Measurements from ENCODE around the gene EPB41L2. TPM values are rescaled to one million over a fixed set of nuclear protein-coding genes. Genes with fewer than 3 reads are reported as not detected.
A peak's percentile ranks its signal among the peaks of the same experiment; 100 is the strongest.

Gene EPB41L2
- total and polyA plus RNA-seq, 2 experiments from 2014 or later: 76.2 to 91.7 TPM

DNA sequence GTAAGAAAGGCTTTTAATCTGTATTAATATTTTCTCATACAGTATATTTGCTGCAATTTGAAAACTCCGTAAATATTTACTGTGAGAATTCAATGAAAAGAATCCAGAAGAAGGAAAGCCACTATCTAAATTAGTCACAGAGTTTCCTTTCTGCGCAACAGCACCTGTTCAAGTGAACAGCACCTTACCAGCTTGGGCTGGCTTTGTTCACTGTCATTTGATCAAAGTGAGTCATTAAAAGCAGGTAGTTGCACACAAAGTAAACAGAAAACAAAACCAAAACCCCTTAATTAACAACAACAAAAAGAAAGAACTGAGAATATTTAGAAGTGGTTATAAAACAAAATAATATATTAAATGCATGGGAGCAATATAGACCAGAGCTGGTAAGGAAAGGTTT, 223.0 kb downstream of the EPB41L2 start:
- ATAC-seq (no peak; the same call in 2 of the 3 replicates), DNase-seq (ENCODE audit: low spot score) (peak; percentile 15)
- Histone ChIP-seq H3K4me1 (ENCODE audit: insufficient read depth) (peaks cover 44% of the 10 kb centered on the region), H3K27ac (ENCODE audit: low read depth) (no peak overlapping the region), H3K79me2 (replicated peaks; ENCODE audit: insufficient read depth) (no peaks in the 10 kb centered on the region), H3K9me2 (ENCODE audit: insufficient read depth) (no peaks in the 10 kb centered on the region), H3K4me3 (no peak overlapping the region), H3F3A (replicated peaks; ENCODE audit: low read depth) (no peaks in the 10 kb centered on the region), H3K36me3 (ENCODE audit: insufficient read depth) (no peaks in the 10 kb centered on the region), H2AFZ (no peak overlapping the region), H3K4me2 (peak overlapping the region; percentile 29; the same call in 1 of the 2 replicates), H3K27me3 (ENCODE audit: insufficient read depth) (no peaks in the 10 kb centered on the region), H4K20me1 (replicated peaks; ENCODE audit: insufficient read depth) (no peaks in the 10 kb centered on the region)
- Mint-ChIP-seq H3K4me3 (no peak overlapping the region), H3K36me3 (ENCODE audit: low read depth) (no peaks in the 10 kb centered on the region), H3K4me1 (peaks cover 38% of the 10 kb centered on the region), H3K9me3 (no peaks in the 10 kb centered on the region), H3K27me3 (ENCODE audit: insufficient read depth, low read depth, poor library complexity) (peaks cover 6% of the 10 kb centered on the region), H3K27ac (peak overlapping the region; percentile 83; the same call in 1 of the 2 replicates)
- TF ChIP-seq, protein P1, sequence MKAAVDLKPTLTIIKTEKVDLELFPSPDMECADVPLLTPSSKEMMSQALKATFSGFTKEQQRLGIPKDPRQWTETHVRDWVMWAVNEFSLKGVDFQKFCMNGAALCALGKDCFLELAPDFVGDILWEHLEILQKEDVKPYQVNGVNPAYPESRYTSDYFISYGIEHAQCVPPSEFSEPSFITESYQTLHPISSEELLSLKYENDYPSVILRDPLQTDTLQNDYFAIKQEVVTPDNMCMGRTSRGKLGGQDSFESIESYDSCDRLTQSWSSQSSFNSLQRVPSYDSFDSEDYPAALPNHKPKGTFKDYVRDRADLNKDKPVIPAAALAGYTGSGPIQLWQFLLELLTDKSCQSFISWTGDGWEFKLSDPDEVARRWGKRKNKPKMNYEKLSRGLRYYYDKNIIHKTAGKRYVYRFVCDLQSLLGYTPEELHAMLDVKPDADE (IDR thresholded peaks at IDR 0.05): no peak
- TF ChIP-seq ZNF331 (CRISPR knock-in tag; IDR thresholded peaks at IDR 0.05; ENCODE audit: low read depth): no peak
- TF ChIP-seq NANOG (IDR thresholded peaks at IDR 0.05; ENCODE audit: borderline replicate concordance): no peak
- no peak for TF ChIP-seq EZH2 (IDR thresholded peaks at IDR 0.05; ENCODE audit: low read depth, unreplicated experiment)
- no peak for TF ChIP-seq REST (IDR thresholded peaks at IDR 0.05; ENCODE audit: unreplicated experiment)
- no peak for TF ChIP-seq ZNF114 (CRISPR knock-in tag; IDR thresholded peaks at IDR 0.05)
- TF ChIP-seq JUNB (IDR thresholded peaks at IDR 0.05; ENCODE audit: unreplicated experiment): no peak
- no peak for TF ChIP-seq STAT1 (IDR thresholded peaks at IDR 0.05; ENCODE audit: unreplicated experiment)
- no peak for TF ChIP-seq CREB1 (CRISPR knock-in tag; IDR thresholded peaks at IDR 0.05; ENCODE audit: low read depth)

GRCh38 chr6:130839379-130839778, 223.7 kb downstream of the EPB41L2 start:
- Histone ChIP-seq H3K4me2 (peak overlapping the region; percentile 29), H3K36me3 (ENCODE audit: insufficient read depth) (no peaks in the 10 kb centered on the region), H3K9me2 (ENCODE audit: insufficient read depth) (no peaks in the 10 kb centered on the region), H3K27ac (ENCODE audit: low read depth) (no peak overlapping the region), H3K79me2 (replicated peaks; ENCODE audit: insufficient read depth) (no peaks in the 10 kb centered on the region), H3F3A (replicated peaks; ENCODE audit: low read depth) (no peaks in the 10 kb centered on the region), H3K4me1 (ENCODE audit: insufficient read depth) (peaks cover 44% of the 10 kb centered on the region), H3K4me3 (no peak overlapping the region), H2AFZ (no peak overlapping the region), H3K27me3 (ENCODE audit: insufficient read depth) (no peaks in the 10 kb centered on the region), H4K20me1 (replicated peaks; ENCODE audit: insufficient read depth) (no peaks in the 10 kb centered on the region)
- peak; percentile 34 for DNase-seq (ENCODE audit: low spot score)
- no peak for TF ChIP-seq EZH2 (IDR thresholded peaks at IDR 0.05; ENCODE audit: low read depth, unreplicated experiment)
- no peak for TF ChIP-seq CREB1 (CRISPR knock-in tag; IDR thresholded peaks at IDR 0.05; ENCODE audit: low read depth)
- TF ChIP-seq JUNB (IDR thresholded peaks at IDR 0.05; ENCODE audit: unreplicated experiment): no peak
- TF ChIP-seq ZNF331 (CRISPR knock-in tag; IDR thresholded peaks at IDR 0.05; ENCODE audit: low read depth): no peak
- no peak for TF ChIP-seq NANOG (IDR thresholded peaks at IDR 0.05; ENCODE audit: borderline replicate concordance)
- no peak for TF ChIP-seq STAT1 (IDR thresholded peaks at IDR 0.05; ENCODE audit: unreplicated experiment)
- TF ChIP-seq, protein P2, sequence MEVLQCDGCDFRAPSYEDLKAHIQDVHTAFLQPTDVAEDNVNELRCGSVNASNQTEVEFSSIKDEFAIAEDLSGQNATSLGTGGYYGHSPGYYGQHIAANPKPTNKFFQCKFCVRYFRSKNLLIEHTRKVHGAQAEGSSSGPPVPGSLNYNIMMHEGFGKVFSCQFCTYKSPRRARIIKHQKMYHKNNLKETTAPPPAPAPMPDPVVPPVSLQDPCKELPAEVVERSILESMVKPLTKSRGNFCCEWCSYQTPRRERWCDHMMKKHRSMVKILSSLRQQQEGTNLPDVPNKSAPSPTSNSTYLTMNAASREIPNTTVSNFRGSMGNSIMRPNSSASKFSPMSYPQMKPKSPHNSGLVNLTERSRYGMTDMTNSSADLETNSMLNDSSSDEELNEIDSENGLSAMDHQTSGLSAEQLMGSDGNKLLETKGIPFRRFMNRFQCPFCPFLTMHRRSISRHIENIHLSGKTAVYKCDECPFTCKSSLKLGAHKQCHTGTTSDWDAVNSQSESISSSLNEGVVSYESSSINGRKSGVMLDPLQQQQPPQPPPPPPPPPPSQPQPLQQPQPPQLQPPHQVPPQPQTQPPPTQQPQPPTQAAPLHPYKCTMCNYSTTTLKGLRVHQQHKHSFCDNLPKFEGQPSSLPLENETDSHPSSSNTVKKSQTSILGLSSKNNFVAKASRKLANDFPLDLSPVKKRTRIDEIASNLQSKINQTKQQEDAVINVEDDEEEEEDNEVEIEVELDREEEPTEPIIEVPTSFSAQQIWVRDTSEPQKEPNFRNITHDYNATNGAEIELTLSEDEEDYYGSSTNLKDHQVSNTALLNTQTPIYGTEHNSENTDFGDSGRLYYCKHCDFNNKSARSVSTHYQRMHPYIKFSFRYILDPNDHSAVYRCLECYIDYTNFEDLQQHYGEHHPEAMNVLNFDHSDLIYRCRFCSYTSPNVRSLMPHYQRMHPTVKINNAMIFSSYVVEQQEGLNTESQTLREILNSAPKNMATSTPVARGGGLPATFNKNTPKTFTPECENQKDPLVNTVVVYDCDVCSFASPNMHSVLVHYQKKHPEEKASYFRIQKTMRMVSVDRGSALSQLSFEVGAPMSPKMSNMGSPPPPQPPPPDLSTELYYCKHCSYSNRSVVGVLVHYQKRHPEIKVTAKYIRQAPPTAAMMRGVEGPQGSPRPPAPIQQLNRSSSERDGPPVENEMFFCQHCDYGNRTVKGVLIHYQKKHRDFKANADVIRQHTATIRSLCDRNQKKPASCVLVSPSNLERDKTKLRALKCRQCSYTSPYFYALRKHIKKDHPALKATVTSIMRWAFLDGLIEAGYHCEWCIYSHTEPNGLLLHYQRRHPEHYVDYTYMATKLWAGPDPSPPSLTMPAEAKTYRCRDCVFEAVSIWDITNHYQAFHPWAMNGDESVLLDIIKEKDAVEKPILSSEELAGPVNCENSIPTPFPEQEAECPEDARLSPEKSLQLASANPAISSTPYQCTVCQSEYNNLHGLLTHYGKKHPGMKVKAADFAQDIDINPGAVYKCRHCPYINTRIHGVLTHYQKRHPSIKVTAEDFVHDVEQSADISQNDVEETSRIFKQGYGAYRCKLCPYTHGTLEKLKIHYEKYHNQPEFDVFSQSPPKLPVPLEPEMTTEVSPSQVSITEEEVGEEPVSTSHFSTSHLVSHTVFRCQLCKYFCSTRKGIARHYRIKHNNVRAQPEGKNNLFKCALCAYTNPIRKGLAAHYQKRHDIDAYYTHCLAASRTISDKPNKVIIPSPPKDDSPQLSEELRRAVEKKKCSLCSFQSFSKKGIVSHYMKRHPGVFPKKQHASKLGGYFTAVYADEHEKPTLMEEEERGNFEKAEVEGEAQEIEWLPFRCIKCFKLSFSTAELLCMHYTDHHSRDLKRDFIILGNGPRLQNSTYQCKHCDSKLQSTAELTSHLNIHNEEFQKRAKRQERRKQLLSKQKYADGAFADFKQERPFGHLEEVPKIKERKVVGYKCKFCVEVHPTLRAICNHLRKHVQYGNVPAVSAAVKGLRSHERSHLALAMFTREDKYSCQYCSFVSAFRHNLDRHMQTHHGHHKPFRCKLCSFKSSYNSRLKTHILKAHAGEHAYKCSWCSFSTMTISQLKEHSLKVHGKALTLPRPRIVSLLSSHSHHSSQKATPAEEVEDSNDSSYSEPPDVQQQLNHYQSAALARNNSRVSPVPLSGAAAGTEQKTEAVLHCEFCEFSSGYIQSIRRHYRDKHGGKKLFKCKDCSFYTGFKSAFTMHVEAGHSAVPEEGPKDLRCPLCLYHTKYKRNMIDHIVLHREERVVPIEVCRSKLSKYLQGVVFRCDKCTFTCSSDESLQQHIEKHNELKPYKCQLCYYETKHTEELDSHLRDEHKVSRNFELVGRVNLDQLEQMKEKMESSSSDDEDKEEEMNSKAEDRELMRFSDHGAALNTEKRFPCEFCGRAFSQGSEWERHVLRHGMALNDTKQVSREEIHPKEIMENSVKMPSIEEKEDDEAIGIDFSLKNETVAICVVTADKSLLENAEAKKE (CRISPR knock-in tag; IDR thresholded peaks at IDR 0.05): no peak
- Mint-ChIP-seq H3K4me1 (peaks cover 38% of the 10 kb centered on the region), H3K9me3 (no peaks in the 10 kb centered on the region), H3K36me3 (ENCODE audit: low read depth) (no peaks in the 10 kb centered on the region), H3K4me3 (no peak overlapping the region), H3K27ac (peak overlapping the region; percentile 72), H3K27me3 (ENCODE audit: insufficient read depth, low read depth, poor library complexity) (peaks cover 6% of the 10 kb centered on the region)
- peak; percentile 51 for ATAC-seq

Measured in GM23338 (cell line).